GM12874 (cell line): ENCODE data around the gene COL20A1.

Experiments used
- TF ChIP-seq, protein P1 (sequence below): IDR thresholded peaks from 2 replicates; pipeline ENCODE4 v1.5.1; 2011; ENCODE audit warnings: low read depth, mild to moderate bottlenecking, control low read depth, low read length, moderate library complexity; ENCODE audit not compliant: insufficient read depth

The COL20A1 gene

DNA sequence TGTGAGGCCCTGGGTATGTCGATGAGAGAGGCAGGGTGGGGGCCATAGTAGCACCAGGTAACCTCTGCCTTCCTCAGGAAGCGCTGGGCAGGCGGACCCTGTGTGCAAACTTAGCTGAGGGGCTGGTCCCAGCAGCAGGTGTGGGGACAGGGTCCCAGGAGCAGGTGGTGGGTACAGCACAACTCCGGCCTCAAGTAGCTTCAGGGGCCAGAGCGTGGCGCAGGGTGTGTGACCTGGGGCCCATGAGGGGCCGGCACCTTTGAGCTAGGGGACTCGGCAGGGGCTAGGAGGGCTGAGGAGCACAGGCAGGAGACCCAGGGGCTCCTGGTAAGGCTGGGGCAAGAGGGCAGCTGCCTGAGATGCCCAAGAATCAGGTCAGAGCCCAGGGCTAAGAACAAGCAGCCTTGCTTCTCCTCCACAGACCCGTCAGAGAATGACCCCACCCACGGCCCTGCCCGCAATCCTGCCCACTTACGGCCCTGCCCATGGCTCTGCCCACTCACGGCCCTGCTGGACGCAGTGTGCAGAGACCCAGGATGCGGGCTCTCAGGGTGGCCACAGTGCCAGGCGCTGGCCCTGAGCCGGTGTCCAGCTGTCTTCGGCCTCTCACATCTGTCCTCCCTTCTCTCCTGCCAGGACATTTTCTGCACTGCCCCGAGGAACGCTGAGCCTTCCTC is 37.2 kb downstream of the COL20A1 start:
- TF ChIP-seq, protein P1, sequence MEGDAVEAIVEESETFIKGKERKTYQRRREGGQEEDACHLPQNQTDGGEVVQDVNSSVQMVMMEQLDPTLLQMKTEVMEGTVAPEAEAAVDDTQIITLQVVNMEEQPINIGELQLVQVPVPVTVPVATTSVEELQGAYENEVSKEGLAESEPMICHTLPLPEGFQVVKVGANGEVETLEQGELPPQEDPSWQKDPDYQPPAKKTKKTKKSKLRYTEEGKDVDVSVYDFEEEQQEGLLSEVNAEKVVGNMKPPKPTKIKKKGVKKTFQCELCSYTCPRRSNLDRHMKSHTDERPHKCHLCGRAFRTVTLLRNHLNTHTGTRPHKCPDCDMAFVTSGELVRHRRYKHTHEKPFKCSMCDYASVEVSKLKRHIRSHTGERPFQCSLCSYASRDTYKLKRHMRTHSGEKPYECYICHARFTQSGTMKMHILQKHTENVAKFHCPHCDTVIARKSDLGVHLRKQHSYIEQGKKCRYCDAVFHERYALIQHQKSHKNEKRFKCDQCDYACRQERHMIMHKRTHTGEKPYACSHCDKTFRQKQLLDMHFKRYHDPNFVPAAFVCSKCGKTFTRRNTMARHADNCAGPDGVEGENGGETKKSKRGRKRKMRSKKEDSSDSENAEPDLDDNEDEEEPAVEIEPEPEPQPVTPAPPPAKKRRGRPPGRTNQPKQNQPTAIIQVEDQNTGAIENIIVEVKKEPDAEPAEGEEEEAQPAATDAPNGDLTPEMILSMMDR, result no peak

DNA sequence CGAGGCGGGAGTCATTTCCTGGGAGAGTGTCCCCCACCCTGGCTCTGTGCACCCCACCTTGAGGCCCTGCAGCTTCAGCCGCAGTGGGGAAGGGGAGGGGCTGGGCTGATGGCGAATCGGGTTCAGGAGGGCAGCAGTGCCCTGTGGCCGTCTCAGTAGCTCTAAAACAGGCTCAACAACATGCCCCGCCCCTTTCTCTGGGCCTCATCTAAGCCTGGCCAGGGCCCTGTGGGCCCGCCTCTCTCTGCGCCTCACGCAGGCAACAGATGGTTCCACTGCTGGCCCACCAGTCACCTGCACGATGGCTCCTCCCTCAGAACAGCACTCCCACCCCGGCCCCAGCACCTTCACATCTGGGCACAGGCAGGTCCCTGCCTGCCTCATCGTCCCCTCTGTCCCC is 38.0 kb downstream of the COL20A1 start:
- TF ChIP-seq, protein P1, result no peak

DNA sequence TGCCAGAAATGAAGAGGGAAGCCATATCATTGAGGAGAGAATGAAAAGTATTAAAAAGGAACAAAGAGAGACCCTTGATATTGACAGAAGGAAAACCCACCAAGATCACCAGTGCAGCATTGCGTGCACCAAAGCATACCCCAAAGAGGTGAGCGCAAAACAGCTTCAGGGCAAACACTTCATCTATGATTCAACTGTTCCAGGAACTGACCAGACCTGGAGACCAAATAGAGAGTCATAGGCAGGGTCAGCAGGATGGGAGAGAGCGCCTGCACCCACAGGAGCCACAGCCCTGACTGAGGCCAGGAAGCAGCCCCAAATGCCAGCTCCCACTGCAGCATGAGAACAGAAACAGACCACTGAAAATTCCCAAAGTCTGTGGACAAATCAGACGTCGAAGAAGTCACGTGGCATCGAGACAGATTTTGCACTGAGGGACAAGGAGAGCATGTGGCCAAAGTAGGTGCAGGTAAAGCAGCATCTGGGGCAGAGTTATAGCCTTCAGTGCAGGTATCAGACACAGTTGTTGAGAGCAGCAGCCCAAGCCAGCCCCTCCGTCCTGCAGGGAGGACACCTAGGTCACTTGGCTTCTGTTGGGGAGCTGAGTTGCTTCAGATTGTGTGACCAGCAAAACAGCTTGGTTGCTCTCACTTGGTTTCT is 38.9 kb downstream of the COL20A1 start:
- TF ChIP-seq, protein P1, result no peak

DNA sequence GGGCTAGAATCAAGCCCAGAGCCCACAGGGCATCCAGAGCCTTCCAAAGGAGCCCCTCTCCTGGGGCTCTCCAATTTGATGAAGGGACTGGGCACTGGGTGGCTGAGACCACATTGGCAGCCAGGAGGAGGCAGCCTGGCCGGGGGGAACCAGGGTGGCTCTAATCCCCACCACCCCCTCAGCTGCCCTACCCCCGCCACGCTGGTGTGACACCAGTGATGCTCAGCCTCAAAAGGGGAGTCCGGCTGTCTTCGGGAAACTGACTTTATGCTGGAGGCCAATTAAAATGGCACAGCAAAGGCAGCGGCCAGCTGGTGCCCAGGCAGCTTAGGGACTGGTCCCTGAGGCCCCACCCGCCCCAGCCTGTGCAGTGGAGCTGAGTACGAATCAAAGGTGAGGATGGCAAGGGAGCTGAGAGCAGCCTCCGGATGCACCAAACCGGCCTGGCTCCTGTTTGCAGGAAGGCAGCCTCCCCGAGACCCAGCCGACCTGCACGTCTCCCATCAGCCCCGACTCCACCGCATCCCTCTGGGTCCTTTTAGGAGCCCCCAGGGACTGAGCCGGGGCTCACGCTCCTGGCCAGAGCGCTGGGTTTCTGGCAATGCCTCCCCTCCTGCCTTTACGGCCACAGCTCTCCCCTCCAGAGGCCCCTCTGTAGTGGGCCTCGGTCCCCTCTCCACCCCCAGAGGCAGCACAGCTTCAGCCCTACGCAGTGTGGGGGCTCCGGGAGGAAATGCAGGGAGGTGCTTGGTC is 39.7 kb downstream of the COL20A1 start:
- TF ChIP-seq, protein P1, result no peak

DNA sequence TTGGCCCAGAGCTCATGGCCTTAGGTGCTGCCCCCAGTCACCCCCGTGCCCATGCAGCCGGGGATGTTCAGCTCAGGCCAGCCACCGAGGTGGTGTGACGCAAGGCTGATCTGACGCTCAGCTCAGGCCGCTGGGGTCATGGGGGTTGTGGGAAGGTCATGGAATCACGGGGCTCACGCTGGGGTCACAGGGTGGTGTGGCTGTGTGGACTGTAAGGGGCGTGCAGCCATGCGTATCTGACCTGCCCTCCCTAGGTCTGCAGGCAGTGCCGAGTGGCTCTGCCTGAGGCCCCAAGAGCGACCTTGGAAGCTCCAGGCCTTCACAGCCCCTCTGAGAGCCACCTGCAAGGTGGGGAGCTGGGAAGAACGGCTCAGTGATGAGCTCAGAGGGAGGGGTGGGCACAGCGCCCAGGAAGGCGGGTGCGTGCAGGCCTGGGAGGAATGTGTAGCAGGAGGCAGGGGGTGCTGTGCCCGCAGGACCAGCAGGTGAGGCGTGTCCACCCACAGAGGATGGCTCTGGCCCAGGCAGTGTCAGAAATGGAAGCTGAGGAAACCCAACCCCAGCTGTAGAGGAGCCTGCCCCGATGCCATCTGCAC is 40.4 kb downstream of the COL20A1 start:
- TF ChIP-seq, protein P1, result no peak

DNA sequence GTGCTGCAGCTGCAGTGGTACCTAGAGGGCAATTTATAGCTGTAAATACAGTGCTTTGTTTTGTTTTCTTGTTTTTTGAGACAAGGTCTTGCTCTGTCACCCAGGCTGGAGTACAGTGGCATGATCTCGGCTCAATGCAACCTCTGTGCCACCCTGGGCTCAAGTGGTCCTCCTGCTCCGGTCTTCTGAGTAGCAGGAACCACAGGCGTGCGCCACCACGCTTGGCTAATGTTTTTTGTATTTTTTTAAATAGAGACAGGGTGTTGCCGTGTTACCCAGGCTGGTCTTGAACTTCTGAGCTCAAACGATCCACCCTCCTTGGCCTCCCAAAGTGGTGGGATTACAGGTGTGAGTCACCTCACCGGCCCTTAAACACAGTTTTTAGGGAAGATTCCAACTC is 41.4 kb downstream of the COL20A1 start:
- TF ChIP-seq, protein P1, result no peak

DNA sequence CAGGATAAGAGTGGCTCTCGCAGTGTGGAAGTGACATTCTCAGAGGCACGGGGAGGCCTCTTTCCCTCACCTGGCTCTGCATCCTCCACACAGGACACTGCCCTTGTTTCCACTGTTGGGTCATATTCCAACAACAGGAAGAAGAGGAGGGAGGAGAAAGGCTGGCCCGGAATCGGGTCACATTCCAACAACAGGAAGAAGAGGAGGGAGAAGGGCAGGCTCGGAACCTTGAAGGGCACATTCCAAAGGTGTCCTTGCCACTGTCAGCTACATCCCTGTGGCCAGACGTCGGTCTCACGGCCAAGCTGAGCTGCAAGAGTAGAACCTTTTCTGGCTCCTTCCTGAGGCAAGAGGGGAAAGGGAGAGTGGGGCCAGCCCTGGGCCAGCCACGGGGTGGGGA is 42.7 kb downstream of the COL20A1 start:
- TF ChIP-seq, protein P1, result no peak
